ENCODE data around the gene CFAP210.
"Not testable (repeated sequence)": the region's sequence is repeated elsewhere in the genome, so short reads cannot be mapped to it uniquely, and the experiment has no call there.

The CFAP210 gene

GRCh38 chr2:169636440-169637097, 57.6 kb downstream of the CFAP210 start:
- Mint-ChIP-seq H3K4me3 (no peak overlapping the region), H3K27me3 (ENCODE audit: low read depth, poor library complexity) (no peaks in the 10 kb centered on the region), H3K36me3 (ENCODE audit: low read depth) (peaks cover 19% of the 10 kb centered on the region), H3K9me3 (no peaks in the 10 kb centered on the region), H3K27ac (no peak overlapping the region), H3K4me1 (no peaks in the 10 kb centered on the region)
- TF ChIP-seq CTCF (IDR thresholded peaks at IDR 0.05): no peak
- no peak for DNase-seq

GRCh38 chr2:169625781-169626180, 68.4 kb downstream of the CFAP210 start:
- Mint-ChIP-seq H3K9me3 (no peaks in the 10 kb centered on the region), H3K27ac (no peak overlapping the region), H3K36me3 (ENCODE audit: low read depth) (peaks cover 63% of the 10 kb centered on the region), H3K4me1 (no peaks in the 10 kb centered on the region), H3K4me3 (no peak overlapping the region), H3K27me3 (ENCODE audit: low read depth, poor library complexity) (peaks cover 3% of the 10 kb centered on the region)
- no peak for TF ChIP-seq CTCF (IDR thresholded peaks at IDR 0.05)
- no peak for DNase-seq

GRCh38 chr2:169623235-169623634, 71.0 kb downstream of the CFAP210 start:
- no peak for DNase-seq
- H3K4me3 Mint-ChIP-seq: no peak overlapping the region
- no peak for TF ChIP-seq CTCF (IDR thresholded peaks at IDR 0.05)
- peaks cover 10% of the 10 kb centered on the region for H3K9me3 Mint-ChIP-seq
- no peak overlapping the region for H3K27ac Mint-ChIP-seq
- peaks cover 74% of the 10 kb centered on the region for H3K36me3 Mint-ChIP-seq (ENCODE audit: low read depth)
- no peaks in the 10 kb centered on the region for H3K4me1 Mint-ChIP-seq
- H3K27me3 Mint-ChIP-seq (ENCODE audit: low read depth, poor library complexity): peaks cover 3% of the 10 kb centered on the region

- H3K27me3 Mint-ChIP-seq (ENCODE audit: low read depth, poor library complexity): peaks cover under 1% of the 10 kb centered on the region
- no peak for DNase-seq
- TF ChIP-seq CTCF (IDR thresholded peaks at IDR 0.05): no peak
- peaks cover 37% of the 10 kb centered on the region for H3K9me3 Mint-ChIP-seq
- no peak overlapping the region for H3K4me3 Mint-ChIP-seq
- no peak overlapping the region for H3K27ac Mint-ChIP-seq
- no peaks in the 10 kb centered on the region for H3K4me1 Mint-ChIP-seq
- peaks cover 78% of the 10 kb centered on the region for H3K36me3 Mint-ChIP-seq (ENCODE audit: low read depth)
Observed at GRCh38 chr2:169620509-169620908, 73.7 kb downstream of the CFAP210 start.

- no peak for DNase-seq
- Mint-ChIP-seq H3K27me3 (ENCODE audit: low read depth, poor library complexity) (no peaks in the 10 kb centered on the region), H3K4me3 (no peak overlapping the region), H3K9me3 (peaks cover 43% of the 10 kb centered on the region), H3K27ac (no peak overlapping the region), H3K36me3 (ENCODE audit: low read depth) (peaks cover 78% of the 10 kb centered on the region), H3K4me1 (no peaks in the 10 kb centered on the region)
- TF ChIP-seq CTCF (IDR thresholded peaks at IDR 0.05): no peak
Observed at GRCh38 chr2:169619946-169620345, 74.3 kb downstream of the CFAP210 start.

GRCh38 chr2:169615982-169616381, 78.2 kb downstream of the CFAP210 start:
- Mint-ChIP-seq H3K36me3 (ENCODE audit: low read depth) (peaks cover 94% of the 10 kb centered on the region), H3K9me3 (peaks cover 44% of the 10 kb centered on the region)
- H3K4me3 Mint-ChIP-seq: not testable (repeated sequence)

More at GRCh38 chr2:169615982-169616381, 78.2 kb downstream of the CFAP210 start:
- H3K27me3 Mint-ChIP-seq (ENCODE audit: low read depth, poor library complexity); H3K4me1 Mint-ChIP-seq; DNase-seq; H3K27ac Mint-ChIP-seq: not testable (repeated sequence)
